Ascending aorta (tissue), 2 donors: ENCODE data around the gene CREB3L4. TPM values are rescaled to one million over a fixed set of nuclear protein-coding genes. Genes with fewer than 3 reads are reported as not detected.

Experiments
- DNase-seq, 2 donors: peaks; one replicate each; pipeline ENCODE4 v3.0.0-alpha.2; 2019; ENCODE audit warnings: low spot score in 2 of 2
- H3K27ac ChIP-seq, 2 donors: fragments of 200-600 bp; sonication (generic); one replicate each; pipeline ENCODE4 v1.5.1; 2016 to 2017; ENCODE audit warnings: mild to moderate bottlenecking in 1 of 2
- H3K27me3 ChIP-seq: fragments of 200-600 bp; sonication (generic); one replicate; pipeline ENCODE4 v1.5.1; 2017
- H3K36me3 ChIP-seq, 2 donors: fragments of 200-600 bp; sonication (generic); one replicate each; pipeline ENCODE4 v1.5.1; 2016
- H3K4me1 ChIP-seq, 2 donors: fragments of 200-600 bp; sonication (generic); one replicate each; pipeline ENCODE4 v1.5.1; 2016 to 2017; ENCODE audit warnings: mild to moderate bottlenecking in 1 of 2
- H3K4me3 ChIP-seq, 2 donors: fragments of 200-600 bp; sonication (generic); one replicate each; pipeline ENCODE4 v1.5.1; 2016 to 2017; ENCODE audit warnings: mild to moderate bottlenecking in 1 of 2
- H3K9me3 ChIP-seq, 2 donors: fragments of 200-600 bp; sonication (generic); one replicate each; pipeline ENCODE4 v1.5.1; 2016
- intact Hi-C: fragments of 100-400 bp; cut with DNase I; formaldehyde crosslinking; loops from one replicate; pipeline ENCODE4 v1.15.1; 2023
- total RNA-seq: library from RNA; depleted of rRNA; stranded (reverse); fragments of >200 nt; gene quantifications from one replicate; pipeline ENCODE4 v1.1.0, GENCODE V29; 2016
- TF ChIP-seq, protein P1 (sequence below), 3 experiments: fragments of 200-600 bp in 2 of 3; fragments of 450-650 bp in 1 of 3; sonication (generic) in 2 of 3; IDR thresholded peaks; one replicate each; pipeline ENCODE4 v1.5.1; 2016 to 2019; ENCODE audit warnings: antibody characterized with exemption in 3 of 3, mild to moderate bottlenecking in 1 of 3, moderate library complexity in 1 of 3

Gene CREB3L4
- total RNA-seq, 1 donor from 2014 or later, result 6.3 TPM

DNA sequence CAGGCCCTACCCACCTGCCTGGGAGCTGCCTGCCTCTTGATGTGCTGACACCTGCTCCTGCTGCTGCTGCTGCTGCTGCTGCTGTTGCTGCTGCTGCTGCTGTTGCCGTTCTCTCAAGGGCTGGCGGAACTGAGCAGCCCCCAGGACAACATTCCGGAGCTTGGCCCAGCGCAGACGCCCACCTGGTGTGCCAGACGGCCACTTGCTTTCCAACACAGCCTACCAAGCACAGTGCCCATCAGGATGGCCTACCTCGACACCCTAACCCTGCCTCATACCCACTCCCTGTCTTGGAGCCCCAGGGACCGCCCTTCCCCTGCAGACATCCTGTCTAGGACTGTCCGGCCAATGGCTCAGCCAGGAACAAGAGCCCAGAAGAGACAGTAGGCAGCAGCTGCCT lies 33.0 kb upstream of the CREB3L4 start:
- intact Hi-C loops, result no loop called here
- TF ChIP-seq, protein P1, sequence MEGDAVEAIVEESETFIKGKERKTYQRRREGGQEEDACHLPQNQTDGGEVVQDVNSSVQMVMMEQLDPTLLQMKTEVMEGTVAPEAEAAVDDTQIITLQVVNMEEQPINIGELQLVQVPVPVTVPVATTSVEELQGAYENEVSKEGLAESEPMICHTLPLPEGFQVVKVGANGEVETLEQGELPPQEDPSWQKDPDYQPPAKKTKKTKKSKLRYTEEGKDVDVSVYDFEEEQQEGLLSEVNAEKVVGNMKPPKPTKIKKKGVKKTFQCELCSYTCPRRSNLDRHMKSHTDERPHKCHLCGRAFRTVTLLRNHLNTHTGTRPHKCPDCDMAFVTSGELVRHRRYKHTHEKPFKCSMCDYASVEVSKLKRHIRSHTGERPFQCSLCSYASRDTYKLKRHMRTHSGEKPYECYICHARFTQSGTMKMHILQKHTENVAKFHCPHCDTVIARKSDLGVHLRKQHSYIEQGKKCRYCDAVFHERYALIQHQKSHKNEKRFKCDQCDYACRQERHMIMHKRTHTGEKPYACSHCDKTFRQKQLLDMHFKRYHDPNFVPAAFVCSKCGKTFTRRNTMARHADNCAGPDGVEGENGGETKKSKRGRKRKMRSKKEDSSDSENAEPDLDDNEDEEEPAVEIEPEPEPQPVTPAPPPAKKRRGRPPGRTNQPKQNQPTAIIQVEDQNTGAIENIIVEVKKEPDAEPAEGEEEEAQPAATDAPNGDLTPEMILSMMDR (IDR thresholded peaks at IDR 0.05), result no peak
- Histone ChIP-seq H3K4me1 (no peaks in the 10 kb centered on the region), H3K4me3 (no peak overlapping the region), H3K36me3 (peaks cover 76 to 89% of the 10 kb centered on the region in 2 donors), H3K27ac (no peak overlapping the region), H3K27me3 (no peaks in the 10 kb centered on the region), H3K9me3 (no peaks in the 10 kb centered on the region)
- no peak for DNase-seq

DNA sequence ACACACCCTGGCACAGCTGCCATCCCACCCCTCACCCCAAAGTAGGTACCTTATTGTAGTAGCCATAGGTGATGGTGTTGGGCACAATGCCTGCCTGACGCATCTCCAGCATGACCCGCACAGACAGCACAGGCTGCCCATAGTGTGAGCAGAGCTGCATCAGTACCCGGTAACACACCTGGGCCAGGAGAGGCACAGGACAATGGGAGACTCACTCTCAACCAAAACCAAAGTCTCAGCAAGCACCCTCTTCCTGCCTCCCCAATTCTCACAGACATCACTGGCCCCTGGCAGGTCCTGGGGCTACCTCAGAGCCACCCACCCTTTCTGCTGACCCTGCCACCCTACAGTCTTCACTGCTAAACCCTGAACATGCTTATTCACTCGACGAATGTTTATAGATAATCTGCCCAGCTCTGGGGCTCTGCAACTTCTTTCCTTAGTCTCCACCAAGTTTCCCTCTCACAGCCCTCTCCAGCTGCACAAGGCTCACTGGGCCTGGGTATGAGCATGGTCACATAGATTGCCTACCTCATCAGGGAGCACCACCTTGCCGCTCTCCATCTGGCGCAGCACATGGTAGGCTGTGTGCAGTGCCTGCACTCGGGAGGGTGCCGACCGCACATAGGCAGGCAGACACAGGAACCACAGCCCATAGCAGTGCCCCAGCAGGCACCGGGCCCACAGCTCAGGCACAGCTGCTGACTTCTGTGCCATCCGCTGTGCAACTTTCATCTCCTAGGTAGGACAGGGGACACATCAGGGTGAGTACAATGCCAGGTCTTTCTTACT lies 31.5 kb upstream of the CREB3L4 start:
- H3K9me3 ChIP-seq, result no peaks in the 10 kb centered on the region
- no peak overlapping the region for H3K4me3 ChIP-seq
- H3K36me3 ChIP-seq, result peaks cover 77 to 89% of the 10 kb centered on the region in 2 donors
- TF ChIP-seq, protein P1 (IDR thresholded peaks at IDR 0.05), result no peak
- no peaks in the 10 kb centered on the region for H3K27me3 ChIP-seq
- H3K27ac ChIP-seq, result no peak overlapping the region
- DNase-seq, result no peak
- no peaks in the 10 kb centered on the region for H3K4me1 ChIP-seq
- intact Hi-C loops, result no loop called here

DNA sequence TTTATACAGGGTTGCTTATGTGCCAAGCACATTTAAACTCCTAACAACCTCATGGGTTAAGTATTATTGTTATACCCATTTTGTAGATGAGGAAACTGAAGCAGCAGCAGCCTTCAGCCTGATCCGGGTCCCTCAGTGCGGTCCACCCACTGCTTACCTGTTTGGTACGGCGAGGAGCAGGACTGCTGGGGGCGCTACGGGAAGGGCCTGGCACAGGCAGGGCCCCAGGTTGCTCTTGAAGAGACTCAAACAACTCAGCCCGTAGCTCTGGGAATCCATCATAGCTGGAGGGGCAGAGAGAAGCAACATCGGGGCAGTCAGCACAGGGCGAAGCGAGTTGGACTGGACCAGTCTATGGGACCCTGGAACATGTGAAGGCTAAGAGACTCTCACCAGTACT lies 30.4 kb upstream of the CREB3L4 start:
- intact Hi-C loops, result no loop called here
- TF ChIP-seq, protein P1 (IDR thresholded peaks at IDR 0.05), result no peak
- DNase-seq, result no peak

DNA sequence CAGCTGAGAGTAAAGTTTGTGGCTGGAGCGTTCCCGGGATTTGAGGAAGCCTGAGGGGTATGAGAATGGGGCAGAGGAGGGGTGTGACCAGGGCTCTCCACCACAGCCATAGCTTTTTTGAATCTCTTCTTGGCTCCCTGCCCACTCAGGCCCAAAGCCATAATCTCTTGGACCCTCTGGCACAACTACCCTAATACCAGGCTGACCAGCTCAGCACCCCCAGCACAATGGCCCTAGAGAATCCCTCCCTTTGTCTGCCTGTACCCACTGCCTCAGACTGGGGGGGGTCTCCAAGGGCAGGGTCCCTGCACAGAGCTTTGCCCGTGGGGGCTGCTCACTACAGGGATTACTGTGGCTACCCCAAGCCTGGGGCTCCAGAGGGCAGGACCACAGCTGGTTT lies 28.7 kb upstream of the CREB3L4 start:
- Histone ChIP-seq H3K4me1 (no peaks in the 10 kb centered on the region), H3K27ac (no peak overlapping the region), H3K9me3 (no peaks in the 10 kb centered on the region), H3K27me3 (no peaks in the 10 kb centered on the region), H3K36me3 (peaks cover 76 to 79% of the 10 kb centered on the region in 2 donors), H3K4me3 (no peak overlapping the region)
- intact Hi-C loops, result no loop called here
- no peak for DNase-seq
- TF ChIP-seq, protein P1 (IDR thresholded peaks at IDR 0.05), result no peak

More for the DNA sequence above, 30.4 kb upstream of the CREB3L4 start:
- peaks cover 80 to 88% of the 10 kb centered on the region in 2 donors for H3K36me3 ChIP-seq
- no peak overlapping the region for H3K4me3 ChIP-seq
- no peaks in the 10 kb centered on the region for H3K4me1 ChIP-seq
- no peaks in the 10 kb centered on the region for H3K9me3 ChIP-seq
- H3K27me3 ChIP-seq, result no peaks in the 10 kb centered on the region
- H3K27ac ChIP-seq, result no peak overlapping the region

DNA sequence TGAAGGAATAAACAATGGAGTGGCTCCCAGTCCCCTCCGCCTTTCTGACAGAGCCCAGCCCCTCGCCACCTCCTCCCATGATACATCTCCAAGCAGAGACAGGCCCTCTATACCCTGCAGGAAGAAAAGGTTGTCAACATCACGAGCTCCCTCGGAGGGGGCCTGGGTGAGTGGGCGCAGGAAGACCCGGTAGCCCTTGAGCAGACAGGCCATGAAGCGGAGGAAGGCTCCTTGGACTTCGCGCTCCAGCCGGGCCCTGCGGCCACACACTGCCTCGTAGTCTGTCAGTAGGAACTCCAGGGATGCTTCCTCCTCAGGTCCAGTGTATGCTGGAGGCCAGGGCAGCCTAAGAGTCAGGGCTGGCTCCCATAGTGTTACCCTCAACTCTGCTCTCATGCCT lies 28.2 kb upstream of the CREB3L4 start:
- intact Hi-C loops, result no loop called here
- Histone ChIP-seq H3K27ac (no peak overlapping the region), H3K4me1 (no peaks in the 10 kb centered on the region), H3K27me3 (no peaks in the 10 kb centered on the region), H3K36me3 (peaks cover 72 to 74% of the 10 kb centered on the region in 2 donors), H3K4me3 (no peak overlapping the region), H3K9me3 (no peaks in the 10 kb centered on the region)
- DNase-seq, result no peak
- TF ChIP-seq, protein P1 (IDR thresholded peaks at IDR 0.05), result no peak
